Measurements from ENCODE around the gene CABYR.

Gene CABYR

GRCh38 chr18:24195296-24196053 lies 56.6 kb downstream of the CABYR start:
- DNase-seq, result no peak

DNA sequence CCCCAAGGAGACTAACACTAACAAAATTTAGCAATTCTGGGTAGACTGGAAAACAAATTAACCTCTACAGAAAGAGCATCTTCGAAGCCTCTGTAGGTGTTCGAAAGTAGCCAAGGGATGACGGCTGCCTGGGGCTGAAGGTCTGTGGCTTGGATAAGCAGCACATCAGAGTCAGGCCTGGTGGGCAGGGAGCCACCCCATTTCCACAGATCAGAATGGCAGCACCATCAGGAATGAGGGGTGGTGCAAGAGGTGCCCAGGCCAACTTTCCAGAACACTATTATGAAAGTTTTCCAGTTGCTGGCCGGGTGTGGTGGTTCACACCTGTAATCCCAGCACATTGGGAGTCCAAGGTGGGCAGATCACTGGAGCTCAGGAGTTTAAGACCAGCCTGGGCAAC lies 57.9 kb downstream of the CABYR start:
- DNase-seq, result no peak

DNA sequence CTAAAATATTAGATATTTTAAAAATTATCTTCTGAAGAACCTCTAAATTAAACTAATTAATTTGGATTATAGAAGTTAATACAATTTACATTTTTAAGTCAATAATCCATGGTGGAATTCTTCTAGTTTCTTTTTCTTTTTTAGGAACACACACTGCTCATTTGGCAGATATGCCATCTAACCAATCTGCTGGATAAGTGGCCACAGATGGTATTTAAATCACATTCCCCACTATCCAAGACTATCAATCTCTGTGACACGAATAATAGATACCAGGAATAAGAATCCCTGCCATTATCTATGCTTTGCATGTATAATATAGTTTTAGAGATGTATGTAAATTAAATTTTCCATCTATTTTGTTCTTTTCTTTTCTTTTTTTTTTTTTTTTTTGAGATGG lies 58.5 kb downstream of the CABYR start:
- no peak for DNase-seq

DNA sequence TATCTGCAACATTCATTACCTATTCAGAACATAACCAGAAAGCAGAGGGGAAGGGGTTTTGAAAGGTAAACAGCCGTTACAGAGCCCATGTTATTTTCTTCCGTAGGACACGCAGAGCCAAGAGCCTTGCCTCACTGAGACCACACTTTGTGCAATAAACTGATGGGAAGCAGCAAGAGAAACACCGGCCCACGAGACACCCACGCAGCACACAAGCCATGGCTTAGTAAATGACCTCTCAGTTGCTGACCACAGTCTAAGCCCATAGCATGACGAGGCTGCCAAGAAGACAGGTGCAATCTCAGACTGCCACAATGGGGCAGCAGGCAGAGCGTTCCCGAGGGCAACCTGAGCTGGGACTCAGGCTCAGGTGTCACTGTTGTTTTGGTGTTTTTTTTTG lies 59.6 kb downstream of the CABYR start:
- DNase-seq, result no peak

DNA sequence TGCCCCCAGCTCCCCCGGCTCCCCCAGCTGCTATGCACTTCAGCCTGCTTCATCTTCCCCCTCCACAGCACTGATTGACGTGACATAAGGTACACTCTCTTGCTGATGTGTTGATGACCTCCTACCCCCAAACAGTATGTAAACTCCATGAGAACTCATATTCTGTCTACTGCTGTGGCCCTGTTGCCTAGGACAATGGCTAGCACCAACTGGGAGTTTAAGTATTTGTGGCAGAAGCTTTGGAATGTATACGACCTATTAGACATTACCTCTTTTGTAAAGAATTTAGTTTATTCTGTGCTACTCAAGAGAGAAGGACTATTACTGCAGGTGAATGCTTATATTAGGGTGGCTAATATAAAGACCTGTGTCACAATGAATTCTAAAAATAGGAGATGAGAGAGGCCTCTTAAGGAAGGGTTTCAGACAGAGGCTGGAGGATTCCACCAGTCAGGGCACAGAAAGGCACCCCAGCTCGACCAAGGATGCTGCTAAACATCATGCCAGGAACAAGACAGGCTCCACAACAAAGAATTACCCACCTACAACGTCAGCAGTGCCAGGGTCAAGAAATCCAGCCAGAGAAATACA lies 60.6 kb downstream of the CABYR start:
- no peak for DNase-seq

DNA sequence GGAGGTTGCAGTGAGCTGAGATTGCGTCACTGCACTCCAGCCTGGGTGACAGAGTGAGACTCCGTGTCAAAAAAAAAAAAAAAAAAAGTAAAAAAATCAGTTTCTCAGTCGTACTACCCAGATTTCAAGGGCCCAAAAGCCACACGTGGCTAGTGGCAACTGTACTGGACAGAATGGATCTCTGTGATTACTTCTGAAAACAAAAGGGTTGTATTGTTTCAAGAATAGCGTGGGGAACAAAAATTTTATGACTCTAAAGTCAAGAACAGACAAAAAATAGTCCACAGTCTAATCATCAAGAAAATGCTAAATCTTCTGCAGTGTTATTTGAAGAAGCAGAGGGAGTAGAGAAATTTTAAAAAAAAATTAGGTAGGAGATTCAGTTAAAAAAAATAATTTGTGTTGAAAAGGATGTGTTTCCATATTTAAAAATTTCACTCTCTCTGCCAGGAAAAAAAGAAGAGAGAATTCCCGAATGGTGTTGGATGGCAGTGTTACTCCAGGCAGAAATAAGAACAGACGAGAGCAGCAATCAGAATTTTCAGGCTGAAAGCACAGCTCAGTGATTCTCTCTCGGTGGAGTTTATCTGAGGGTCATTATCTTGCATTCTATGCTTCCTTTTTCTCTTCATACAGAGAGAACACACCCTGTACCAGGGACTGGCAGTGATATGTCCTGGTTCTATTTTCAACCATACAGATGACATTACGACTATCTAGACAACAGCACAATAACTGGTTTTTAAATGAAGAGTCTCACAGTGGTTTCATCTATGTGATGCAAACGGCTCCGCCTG lies 61.8 kb downstream of the CABYR start:
- no peak for DNase-seq

DNA sequence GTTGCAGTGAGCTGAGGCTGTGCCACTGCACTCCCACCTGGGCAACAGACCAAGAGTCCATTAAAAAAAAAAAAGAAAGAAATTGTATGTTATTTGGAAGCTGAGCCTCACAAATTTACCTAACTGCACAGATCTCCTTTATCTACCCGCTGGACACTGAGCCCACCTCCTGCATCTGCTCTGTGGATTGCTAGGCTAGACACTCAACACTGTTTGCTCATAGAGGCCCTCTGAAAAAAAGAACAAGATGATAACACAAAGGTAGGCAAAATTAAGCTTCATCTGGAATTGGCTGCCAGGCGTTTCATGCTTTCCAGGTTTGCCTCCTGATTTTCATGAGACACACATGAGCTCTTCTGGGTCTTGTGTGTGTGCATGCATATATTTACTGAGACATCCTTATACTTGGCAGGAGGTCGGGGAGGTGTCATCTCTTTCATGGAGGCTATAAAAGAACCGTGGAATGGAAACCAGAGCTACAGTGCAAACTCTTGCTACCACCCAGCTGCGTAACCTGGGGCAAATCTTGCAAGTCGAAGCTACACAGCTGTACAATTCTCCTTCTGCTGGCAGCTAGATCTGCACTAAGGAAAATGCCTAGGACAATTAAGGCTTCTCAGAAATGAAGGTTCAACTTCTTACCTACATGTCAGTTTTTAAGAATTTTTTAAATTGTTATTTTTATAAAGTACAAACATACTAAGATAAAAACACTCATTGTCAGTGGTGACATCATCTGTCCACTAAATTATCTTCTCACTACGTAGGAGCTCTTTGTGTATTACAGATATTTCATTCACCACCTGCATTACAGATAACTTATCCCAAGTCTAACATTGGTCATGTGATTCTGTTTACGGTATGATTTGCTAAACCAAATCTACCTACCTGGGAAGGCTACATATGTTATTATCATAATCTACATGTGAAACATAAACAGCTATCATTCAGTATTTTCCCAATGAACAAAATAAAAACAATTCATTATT lies 63.1 kb downstream of the CABYR start:
- DNase-seq, result no peak

DNA sequence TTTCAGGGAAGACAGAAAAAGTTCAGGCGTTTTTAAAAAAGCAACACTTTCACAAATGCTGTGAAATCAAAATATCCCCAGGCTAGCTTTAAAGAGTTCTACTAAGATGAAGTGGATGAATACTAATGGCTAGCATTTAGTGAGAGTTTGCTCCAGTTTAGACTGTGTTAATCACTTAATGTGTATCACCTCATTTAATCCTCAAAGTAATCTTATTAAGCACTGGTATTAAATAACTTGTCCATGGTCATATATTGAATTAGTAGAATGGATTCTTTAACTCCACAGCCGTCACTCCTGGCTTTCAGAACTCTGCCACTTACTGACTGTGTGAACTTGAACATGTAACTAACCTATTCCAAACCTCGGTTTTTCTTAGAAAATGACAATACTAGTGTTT lies 66.0 kb downstream of the CABYR start:
- DNase-seq, result no peak

DNA sequence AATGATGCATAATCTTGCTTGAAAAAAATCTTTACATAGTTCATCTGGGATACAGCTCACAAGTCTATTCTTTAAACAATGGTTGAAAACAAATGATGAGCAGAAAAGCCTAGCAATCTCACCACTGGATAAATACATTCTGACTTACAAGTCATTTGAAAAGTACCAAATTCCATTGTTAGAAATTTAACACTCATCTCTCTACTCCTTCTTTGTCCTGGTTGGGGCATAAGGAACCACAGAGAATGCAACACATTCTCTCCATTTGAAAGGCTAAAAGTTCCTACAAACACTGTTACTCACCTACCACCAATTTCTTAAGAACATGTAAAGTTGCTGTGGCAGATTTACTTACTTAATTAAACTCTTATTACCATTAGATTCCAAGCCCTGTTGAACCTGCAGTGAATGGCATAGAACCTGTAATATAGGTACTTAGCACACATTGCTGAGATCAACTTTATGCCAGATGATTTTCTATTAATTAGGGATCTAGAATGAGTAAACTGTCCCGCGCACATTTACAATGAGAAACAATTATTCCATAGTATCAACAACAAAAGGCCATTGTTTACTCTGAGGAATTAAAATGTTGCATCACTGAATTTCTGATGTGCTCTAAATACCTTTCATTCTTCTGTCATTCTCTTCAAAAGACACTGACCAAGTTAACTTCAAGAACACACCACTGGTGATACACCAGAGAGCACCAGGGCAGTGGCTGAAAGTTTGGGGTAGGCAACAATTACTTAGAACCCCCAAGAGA lies 69.6 kb downstream of the CABYR start:
- no peak for DNase-seq

- DNase-seq, result no peak
Observed at GRCh38 chr18:24209558-24209957, 70.7 kb downstream of the CABYR start.
